ENCODE results near the gene TBC1D22A. TPM values are rescaled to one million over a fixed set of nuclear protein-coding genes. Genes with fewer than 3 reads are reported as not detected.

Gene TBC1D22A
- total RNA-seq, 6 experiments from 2014 or later: 20.4 to 24.1 (median 22.2) TPM

GRCh38 chr22:47100019-47100418 lies 337.6 kb downstream of the TBC1D22A start:
- Mint-ChIP-seq H3K4me1 (ENCODE audit: low read depth) (peaks cover 7% of the 10 kb centered on the region), H3K27me3 (ENCODE audit: insufficient read depth) (no peaks in the 10 kb centered on the region; the same call in 1 of the 2 replicates), H3K27ac (no peak overlapping the region), H3K9me3 (peaks cover 8% of the 10 kb centered on the region), H3K4me3 (no peak overlapping the region), H3K36me3 (ENCODE audit: low read depth) (peaks cover 14% of the 10 kb centered on the region; the same call in 1 of the 2 replicates)
- DNase-seq: no peak
- TF ChIP-seq CTCF (IDR thresholded peaks at IDR 0.05): no peak

GRCh38 chr22:47100646-47101200 lies 338.3 kb downstream of the TBC1D22A start:
- H3K9me3 Mint-ChIP-seq: peaks cover 6% of the 10 kb centered on the region
- no peak overlapping the region for H3K4me3 Mint-ChIP-seq
- H3K36me3 Mint-ChIP-seq (ENCODE audit: low read depth): peaks cover 13% of the 10 kb centered on the region; the same call in 1 of the 2 replicates
- TF ChIP-seq CTCF (IDR thresholded peaks at IDR 0.05): no peak
- H3K27ac Mint-ChIP-seq: no peak overlapping the region
- no peak for DNase-seq
- peaks cover 6% of the 10 kb centered on the region for H3K4me1 Mint-ChIP-seq (ENCODE audit: low read depth)
- H3K27me3 Mint-ChIP-seq (ENCODE audit: insufficient read depth): no peaks in the 10 kb centered on the region; the same call in 1 of the 2 replicates

- TF ChIP-seq CTCF (IDR thresholded peaks at IDR 0.05): no peak
- H3K4me3 Mint-ChIP-seq: no peak overlapping the region
- no peak overlapping the region for H3K27ac Mint-ChIP-seq
- peaks cover 13% of the 10 kb centered on the region; the same call in 1 of the 2 replicates for H3K36me3 Mint-ChIP-seq (ENCODE audit: low read depth)
- H3K9me3 Mint-ChIP-seq: peaks cover 6% of the 10 kb centered on the region
- H3K4me1 Mint-ChIP-seq (ENCODE audit: low read depth): peaks cover 8% of the 10 kb centered on the region
- DNase-seq: no peak
- no peaks in the 10 kb centered on the region; the same call in none of the 2 replicates for H3K27me3 Mint-ChIP-seq (ENCODE audit: insufficient read depth)
Observed at GRCh38 chr22:47101321-47101885, 339.0 kb downstream of the TBC1D22A start.

GRCh38 chr22:47102081-47102480 lies 339.6 kb downstream of the TBC1D22A start:
- no peak overlapping the region for H3K4me3 Mint-ChIP-seq
- DNase-seq: no peak
- TF ChIP-seq CTCF (IDR thresholded peaks at IDR 0.05): no peak
- H3K27ac Mint-ChIP-seq: no peak overlapping the region
- H3K36me3 Mint-ChIP-seq (ENCODE audit: low read depth): peaks cover 9% of the 10 kb centered on the region; the same call in 1 of the 2 replicates
- H3K4me1 Mint-ChIP-seq (ENCODE audit: low read depth): peaks cover 15% of the 10 kb centered on the region
- no peaks in the 10 kb centered on the region; the same call in none of the 2 replicates for H3K27me3 Mint-ChIP-seq (ENCODE audit: insufficient read depth)
- H3K9me3 Mint-ChIP-seq: peaks cover 2% of the 10 kb centered on the region

- Mint-ChIP-seq H3K36me3 (ENCODE audit: low read depth) (peaks cover 8% of the 10 kb centered on the region; the same call in 1 of the 2 replicates), H3K4me1 (ENCODE audit: low read depth) (peaks cover 20% of the 10 kb centered on the region), H3K27me3 (ENCODE audit: insufficient read depth) (no peaks in the 10 kb centered on the region; the same call in none of the 2 replicates), H3K4me3 (no peak overlapping the region), H3K27ac (no peak overlapping the region), H3K9me3 (no peaks in the 10 kb centered on the region)
- TF ChIP-seq CTCF (IDR thresholded peaks at IDR 0.05): no peak
- DNase-seq: no peak
Observed at GRCh38 chr22:47102648-47103047, 340.2 kb downstream of the TBC1D22A start.

Data from HFFc6 (cell line).